WTC11 (cell line): ENCODE measurements around the gene SECISBP2. TPM values are rescaled to one million over a fixed set of nuclear protein-coding genes. Genes with fewer than 3 reads are reported as not detected.

ENCODE experiments used
- ATAC-seq: fragments of 200-7000 bp; cut with Tn5 transposase; 2 replicates; pipeline ENCODE4 v1.10.0; 2021; ENCODE audit warnings: mild to moderate bottlenecking, moderate library complexity
- CTCF ChIA-PET: fragments of 300-600 bp; sonication (Branson Sonifier 250); formaldehyde crosslinking; loops from one replicate; lab custom pipeline; 2021; ENCODE audit warnings: antibody characterized with exemption; lab: Charles Lee
- POLR2A ChIA-PET: fragments of 350-600 bp; sonication (Branson Sonifier 250); formaldehyde crosslinking; loops from one replicate; lab custom pipeline; 2021; ENCODE audit warnings: antibody characterized with exemption; lab: Charles Lee
- DNase-seq: peaks from one replicate; pipeline ENCODE4 v3.0.0; 2021; ENCODE audit warnings: low spot score
- H3K27ac Mint-ChIP-seq: 2 replicates; pipeline ENCODE4 v1.8.0; 2021; ENCODE audit warnings: mixed read lengths
- H3K27me3 Mint-ChIP-seq: 2 replicates; pipeline ENCODE4 v1.8.0; 2021; ENCODE audit warnings: low read depth, mild to moderate bottlenecking, moderate library complexity, mixed read lengths
- H3K36me3 Mint-ChIP-seq: 2 replicates; pipeline ENCODE4 v1.8.0; 2021; ENCODE audit warnings: mixed read lengths
- H3K4me1 Mint-ChIP-seq: 2 replicates; pipeline ENCODE4 v1.8.0; 2022; ENCODE audit warnings: mixed read lengths
- H3K4me3 Mint-ChIP-seq: 2 replicates; pipeline ENCODE4 v1.8.0; 2021; ENCODE audit warnings: mild to moderate bottlenecking, moderate library complexity, mixed read lengths
- H3K9me3 Mint-ChIP-seq: 2 replicates; pipeline ENCODE4 v1.8.0; 2021; ENCODE audit warnings: mixed read lengths
- ATF2 ChIP-seq: sonication (generic); formaldehyde crosslinking; IDR thresholded peaks from 2 replicates; pipeline ENCODE4 v1.8.1; 2022; ENCODE audit warnings: low read depth, missing genetic modification reagents, borderline replicate concordance
- CREM ChIP-seq: sonication (generic); formaldehyde crosslinking; IDR thresholded peaks from 2 replicates; pipeline ENCODE4 v1.8.1; 2022; ENCODE audit warnings: mild to moderate bottlenecking, missing genetic modification reagents, moderate library complexity
- E2F5 ChIP-seq: sonication (generic); formaldehyde crosslinking; IDR thresholded peaks from 2 replicates; pipeline ENCODE4 v1.8.1; 2022; ENCODE audit warnings: mild to moderate bottlenecking, moderate library complexity, missing genetic modification reagents
- ETV6 ChIP-seq: sonication (generic); formaldehyde crosslinking; IDR thresholded peaks from 2 replicates; pipeline ENCODE4 v1.8.1; 2022; ENCODE audit warnings: mild to moderate bottlenecking, missing genetic modification reagents
- FOXJ3 ChIP-seq: sonication (generic); formaldehyde crosslinking; IDR thresholded peaks from 2 replicates; pipeline ENCODE4 v1.9.0; 2021; ENCODE audit warnings: missing genetic modification reagents, mild to moderate bottlenecking, borderline replicate concordance
- GRHL2 ChIP-seq: fragments of 250-450 bp; sonication (Bioruptor Pico); IDR thresholded peaks from 2 replicates; pipeline ENCODE4 v1.8.0; 2022; ENCODE audit warnings: mild to moderate bottlenecking, moderate library complexity; ENCODE audit not compliant: insufficient replicate concordance, severe bottlenecking
- IRF1 ChIP-seq: sonication (generic); formaldehyde crosslinking; IDR thresholded peaks from 2 replicates; pipeline ENCODE4 v1.8.0; 2023; ENCODE audit warnings: missing genetic modification reagents
- MLX ChIP-seq: sonication (generic); formaldehyde crosslinking; IDR thresholded peaks from 2 replicates; pipeline ENCODE4 v1.8.1; 2023; ENCODE audit warnings: mild to moderate bottlenecking, missing genetic modification reagents, moderate library complexity
- PREB ChIP-seq: sonication (generic); formaldehyde crosslinking; IDR thresholded peaks from 2 replicates; pipeline ENCODE4 v1.8.1; 2022; ENCODE audit warnings: mild to moderate bottlenecking, missing genetic modification reagents, moderate library complexity, borderline replicate concordance
- SP1 ChIP-seq: sonication (generic); formaldehyde crosslinking; conservative IDR thresholded peaks from 2 replicates; pipeline ENCODE4 v1.8.1; 2022; ENCODE audit warnings: missing genetic modification reagents
- STAT6 ChIP-seq: sonication (generic); formaldehyde crosslinking; conservative IDR thresholded peaks from 2 replicates; pipeline ENCODE4 v1.8.1; 2023; ENCODE audit warnings: mild to moderate bottlenecking, low read depth, missing genetic modification reagents, moderate library complexity
- TEAD1 ChIP-seq: sonication (generic); formaldehyde crosslinking; IDR thresholded peaks from 2 replicates; pipeline ENCODE4 v1.8.0; 2022; ENCODE audit warnings: mild to moderate bottlenecking, missing genetic modification reagents
- USF1 ChIP-seq: sonication (generic); formaldehyde crosslinking; IDR thresholded peaks from 2 replicates; pipeline ENCODE4 v1.8.0; 2022; ENCODE audit warnings: mild to moderate bottlenecking, missing genetic modification reagents
- ZBTB43 ChIP-seq: sonication (generic); formaldehyde crosslinking; IDR thresholded peaks from 2 replicates; pipeline ENCODE4 v1.8.1; 2023; ENCODE audit warnings: mild to moderate bottlenecking, missing genetic modification reagents
- ZNF121 ChIP-seq: sonication (generic); formaldehyde crosslinking; IDR thresholded peaks from 2 replicates; pipeline ENCODE4 v1.8.0; 2023; ENCODE audit warnings: missing genetic modification reagents
- ZNF425 ChIP-seq: fragments of 250-450 bp; sonication (Bioruptor Pico); conservative IDR thresholded peaks from 2 replicates; pipeline ENCODE4 v1.9.0; 2021; ENCODE audit warnings: mild to moderate bottlenecking
- ZNF532 ChIP-seq: fragments of 250-450 bp; sonication (Bioruptor Pico); IDR thresholded peaks from 2 replicates; pipeline ENCODE4 v1.9.0; 2021; ENCODE audit warnings: mild to moderate bottlenecking, borderline replicate concordance
- total RNA-seq: library from RNA; stranded (reverse); gene quantifications from 3 replicates; pipeline ENCODE4 v1.2.3, GENCODE V29; 2021

The SECISBP2 gene
- total RNA-seq, 1 experiment from 2014 or later, result 66.2 TPM

- TF ChIP-seq ETV6 (no peak), IRF1 (no peak), ATF2 (CRISPR knock-in tag) (no peak), ZNF532 (CRISPR knock-in tag) (no peak), ZNF121 (CRISPR knock-in tag) (no peak), STAT6 (no peak), SP1 (CRISPR knock-in tag) (no peak)
Observed at GRCh38 chr9:89404074-89404473, 85.8 kb downstream of the SECISBP2 start (continued).

GRCh38 chr9:89405826-89406225 is 87.5 kb downstream of the SECISBP2 start:
- Mint-ChIP-seq H3K4me1 (peaks cover 9% of the 10 kb centered on the region), H3K27ac (peak overlapping the region; percentile 77; the same call in 1 of the 2 replicates), H3K27me3 (no peaks in the 10 kb centered on the region; the same call in 1 of the 2 replicates), H3K36me3 (peaks cover 32% of the 10 kb centered on the region), H3K4me3 (no peak overlapping the region), H3K9me3 (peaks cover 8% of the 10 kb centered on the region)
- ChIA-PET POLR2A (no interaction called here), CTCF (interaction anchor here (1.2 kb wide), 1 partner anchor 143 kb away, joined by 3 read pairs; no protein-coding TSS in a partner anchor)
- no peak for DNase-seq
- no peak for ATAC-seq
- no peak for TF ChIP-seq CREM (CRISPR knock-in tag)
- no peak for TF ChIP-seq TEAD1 (CRISPR knock-in tag)
- TF ChIP-seq GRHL2 (CRISPR knock-in tag), result no peak
- TF ChIP-seq USF1, result no peak
- no peak for TF ChIP-seq ZNF425 (CRISPR knock-in tag)
- no peak for TF ChIP-seq MLX
- TF ChIP-seq IRF1, result no peak
- TF ChIP-seq FOXJ3 (CRISPR knock-in tag), result no peak
- no peak for TF ChIP-seq ZBTB43
- no peak for TF ChIP-seq E2F5 (CRISPR knock-in tag)
- TF ChIP-seq PREB (CRISPR knock-in tag), result no peak
